ENCODE measurements around the gene SUGP2.
"Not testable (repeated sequence)": the region's sequence is repeated elsewhere in the genome, so short reads cannot be mapped to it uniquely, and the experiment has no call there.

SUGP2 gene

DNA sequence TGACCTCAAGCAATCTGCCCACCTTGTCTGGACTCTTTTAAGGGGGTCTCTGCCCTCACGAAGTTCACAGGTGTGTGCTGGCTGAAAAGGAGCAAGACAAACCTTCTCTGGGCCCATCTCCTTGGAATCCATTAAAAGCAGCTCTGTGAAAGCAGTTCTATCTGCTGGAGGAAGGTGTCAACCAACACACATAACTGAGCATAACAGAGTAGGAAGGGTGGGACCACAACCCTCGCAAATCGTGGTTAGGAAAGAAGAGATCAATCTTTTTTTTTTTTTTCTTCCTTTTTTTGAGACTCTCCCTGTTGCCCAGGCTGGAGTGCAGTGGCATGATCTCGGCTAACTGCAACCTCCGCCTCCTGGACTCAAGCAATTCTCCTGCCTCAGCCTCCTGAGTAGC is 1.4 kb downstream of the SUGP2 start:
- DNase-seq (ENCODE audit: low spot score): no peak

DNA sequence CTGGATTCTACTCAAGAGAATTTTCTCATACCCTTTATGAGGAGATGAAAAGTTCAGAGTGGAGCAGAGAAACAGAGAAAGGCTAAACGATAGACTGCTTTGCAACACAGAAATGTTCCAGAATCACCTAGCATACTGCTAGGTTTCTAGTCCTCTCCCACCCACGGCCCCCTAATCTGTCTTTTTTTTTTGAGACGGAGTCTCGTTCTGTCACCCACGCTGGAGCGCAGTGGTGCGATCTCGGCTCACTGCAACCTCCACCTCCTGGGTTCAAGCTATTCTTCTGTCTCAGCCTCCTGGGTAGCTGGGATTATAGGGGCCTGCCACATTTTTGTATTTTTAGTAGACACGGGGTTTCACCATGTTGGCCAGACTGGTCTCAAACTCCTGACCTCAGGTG is 4.8 kb downstream of the SUGP2 start:
- no peak for DNase-seq (ENCODE audit: low spot score)

DNA sequence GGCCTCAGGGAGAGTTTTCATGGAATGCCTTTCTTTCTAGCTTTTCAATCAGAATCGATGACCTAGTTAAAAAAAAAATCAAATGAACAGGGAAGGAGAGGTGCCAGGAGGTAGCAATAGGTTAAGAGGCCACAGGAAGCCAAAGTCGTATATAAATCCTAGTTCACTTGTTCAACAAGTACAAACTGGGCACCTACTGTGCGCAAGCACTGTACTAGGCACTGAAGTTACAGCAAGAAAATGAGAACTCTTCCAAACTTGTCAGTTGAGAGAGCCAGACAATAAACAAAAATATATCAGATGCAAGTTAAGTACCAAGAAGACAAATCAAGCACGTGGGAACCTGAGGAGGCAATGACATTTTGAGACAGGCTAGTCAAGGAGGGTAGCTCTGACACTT is 6.1 kb downstream of the SUGP2 start:
- no peak for DNase-seq (ENCODE audit: low spot score)

GRCh38 chr19:19026299-19026971 is 6.9 kb downstream of the SUGP2 start:
- peak; percentile 57 for DNase-seq (ENCODE audit: low spot score)

GRCh38 chr19:19025861-19026260 is 7.5 kb downstream of the SUGP2 start:
- DNase-seq (ENCODE audit: low spot score): peak; percentile 24

DNA sequence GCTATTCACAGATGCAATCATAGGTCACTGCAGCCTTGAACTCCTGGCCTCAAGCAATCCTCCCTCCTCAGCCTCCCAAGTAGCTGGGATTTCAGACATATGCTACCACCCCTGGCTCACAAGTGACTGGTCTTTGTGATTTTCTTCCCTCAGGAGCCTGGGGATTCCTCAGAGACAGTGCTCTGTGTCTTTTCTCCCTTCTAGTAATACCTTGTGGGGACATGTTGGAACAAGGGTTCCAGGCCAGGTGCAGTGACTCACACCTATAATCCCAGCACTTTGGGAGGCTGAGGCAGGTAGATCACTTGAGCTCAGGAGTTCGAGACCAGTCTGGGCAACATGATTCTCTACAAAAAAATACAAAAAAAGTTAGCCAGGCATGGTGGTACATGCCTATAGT is 9.9 kb downstream of the SUGP2 start:
- not testable (repeated sequence) for DNase-seq (ENCODE audit: low spot score)

GRCh38 chr19:19022380-19022961 is 10.8 kb downstream of the SUGP2 start:
- DNase-seq (ENCODE audit: low spot score): no peak

DNA sequence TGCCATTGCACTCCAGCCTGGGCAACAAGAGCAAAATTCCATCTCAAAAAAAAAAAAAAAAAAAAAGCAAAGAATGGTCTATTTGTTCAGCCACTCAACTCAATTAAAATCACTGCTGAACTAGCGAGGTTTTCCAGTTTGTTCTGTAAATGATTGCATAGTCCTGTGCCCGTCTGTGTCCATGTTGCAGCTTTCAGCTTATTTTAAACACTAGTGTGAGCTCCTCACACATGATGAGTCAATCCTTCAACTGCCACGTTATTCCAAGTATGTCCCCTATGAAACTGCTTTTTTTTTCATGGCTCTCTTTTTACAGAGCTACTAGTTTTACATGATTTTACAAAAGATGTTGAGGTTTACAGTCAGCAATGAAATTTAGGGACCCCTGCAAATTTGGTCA is 12.2 kb downstream of the SUGP2 start:
- DNase-seq (ENCODE audit: low spot score): peak; percentile 80

- DNase-seq (ENCODE audit: low spot score): no peak
Measured at GRCh38 chr19:19010551-19010950, 22.8 kb downstream of the SUGP2 start.

GRCh38 chr19:19009951-19010350 is 23.4 kb downstream of the SUGP2 start:
- DNase-seq (ENCODE audit: low spot score): no peak

DNA sequence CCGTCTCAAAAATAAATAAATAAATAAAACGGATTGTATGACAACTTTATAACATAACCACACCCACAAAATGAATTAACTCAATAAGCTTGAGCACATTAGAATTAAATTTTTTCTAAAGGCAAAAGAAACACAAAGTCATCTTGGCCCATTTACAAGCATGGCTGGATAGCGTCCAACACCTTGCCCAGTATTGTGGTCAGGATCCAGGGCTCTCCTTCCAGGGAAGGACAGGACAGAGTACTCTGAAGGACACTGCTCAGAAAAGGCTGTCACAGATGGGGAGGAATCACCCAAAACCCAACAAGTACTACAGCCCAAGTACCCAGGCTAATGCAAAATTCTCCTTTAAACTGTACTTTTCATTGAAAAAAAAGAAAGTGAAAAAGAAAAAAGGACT is 27.1 kb downstream of the SUGP2 start:
- no peak for DNase-seq (ENCODE audit: low spot score)

GRCh38 chr19:19004144-19004543 is 29.2 kb downstream of the SUGP2 start:
- DNase-seq (ENCODE audit: low spot score): no peak

DNA sequence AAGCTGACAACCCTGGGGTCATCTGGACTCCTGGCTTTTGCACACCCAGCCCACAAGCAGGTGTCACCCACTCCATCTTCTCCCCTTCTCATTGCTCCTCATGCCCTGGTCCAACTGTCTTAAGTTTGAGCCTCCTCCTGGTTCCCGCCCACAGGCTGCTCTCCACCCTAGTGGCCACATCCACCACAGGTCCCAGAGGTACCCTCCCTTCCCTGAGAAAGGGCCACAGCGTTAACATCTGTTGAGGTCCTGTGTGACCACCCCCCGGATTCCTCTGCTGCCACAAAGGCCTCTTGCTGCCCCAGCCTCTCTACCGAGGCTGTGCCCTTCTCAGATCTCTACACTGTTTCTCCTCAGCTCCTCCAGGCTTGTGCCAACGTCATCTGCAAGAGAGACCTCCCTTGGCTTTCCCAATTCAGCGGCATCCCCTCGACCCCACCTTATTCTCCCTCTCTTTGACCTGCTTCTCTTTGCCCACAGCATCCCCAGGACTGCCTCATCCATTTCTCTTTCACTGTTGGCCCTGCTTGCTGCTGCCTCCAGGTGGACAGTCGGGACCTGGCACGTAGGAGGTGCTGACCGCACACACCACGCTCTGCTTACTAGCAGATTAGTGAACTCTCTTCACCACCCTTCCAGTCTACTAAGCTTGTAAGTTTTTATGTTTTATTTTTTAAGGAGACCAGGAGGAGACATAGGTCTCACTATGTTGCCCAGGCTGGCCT is 33.3 kb downstream of the SUGP2 start:
- DNase-seq (ENCODE audit: low spot score): peak; percentile 11

DNA sequence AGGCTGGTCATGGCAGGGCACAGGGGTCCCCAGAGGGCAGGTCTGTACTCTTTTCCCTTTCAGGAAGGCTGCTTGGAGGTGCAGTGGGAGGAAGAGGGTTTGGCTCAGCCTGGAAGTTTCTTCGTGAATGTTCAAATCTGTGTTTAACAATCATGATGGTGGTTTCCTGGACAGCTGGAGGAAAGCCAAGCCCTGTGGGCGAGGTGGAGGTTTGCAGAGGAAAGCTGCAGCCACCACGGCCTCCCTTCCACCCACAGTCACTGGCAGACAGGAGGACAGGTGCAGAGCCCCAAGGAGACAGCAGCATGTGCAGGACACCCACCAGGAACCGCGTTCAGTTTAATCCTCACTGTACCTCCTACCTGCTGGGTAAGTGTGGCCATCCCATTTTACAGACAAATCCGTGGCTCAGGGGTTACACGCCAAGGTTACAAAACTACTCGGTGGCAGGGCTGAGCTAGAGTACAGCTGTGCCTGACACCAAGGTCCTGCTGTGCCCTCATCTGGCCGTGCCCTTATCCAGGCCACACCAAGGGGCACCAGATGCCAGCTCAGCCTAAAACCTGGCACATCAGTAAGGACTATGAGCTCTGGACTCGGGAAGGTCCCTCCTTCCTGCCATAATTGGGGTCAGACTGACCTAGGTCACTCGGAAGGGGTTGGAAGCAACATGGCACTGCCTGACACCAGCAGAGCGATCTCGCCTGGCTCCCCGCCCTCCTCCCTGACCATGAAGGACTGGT is 34.1 kb downstream of the SUGP2 start:
- DNase-seq (ENCODE audit: low spot score): peak; percentile 19

GRCh38 chr19:18998276-18998675 is 35.0 kb downstream of the SUGP2 start:
- no peak for DNase-seq (ENCODE audit: low spot score)

DNA sequence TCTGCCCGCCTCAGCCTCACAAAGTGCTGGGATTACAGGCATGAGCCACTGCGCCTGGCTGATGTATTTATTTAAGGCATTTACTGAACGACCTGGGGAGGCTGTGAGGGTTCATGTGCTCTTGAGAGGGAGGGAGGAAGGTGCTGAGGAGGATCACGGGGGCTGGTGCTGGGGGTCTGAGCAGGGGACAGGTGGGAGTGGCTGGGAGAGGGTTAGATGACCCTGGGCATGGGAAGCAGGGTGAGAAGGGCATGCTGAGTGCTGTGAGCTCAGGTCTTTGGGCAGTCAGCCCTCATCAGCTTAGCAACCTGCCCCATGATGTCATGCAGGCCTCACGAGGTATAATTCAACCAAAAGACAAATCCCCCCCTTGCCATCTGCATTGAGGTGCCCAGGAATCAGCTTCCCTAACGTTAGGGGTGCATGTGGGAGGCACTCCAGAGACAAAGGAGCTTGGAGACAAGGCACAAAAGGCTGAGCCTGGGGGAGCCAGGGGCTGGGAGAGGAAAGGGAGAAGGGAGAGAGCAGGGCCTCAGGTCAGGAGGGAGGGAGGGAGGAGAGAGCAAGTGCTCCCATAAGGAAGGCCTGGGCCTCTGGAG is 36.4 kb downstream of the SUGP2 start:
- no peak for DNase-seq (ENCODE audit: low spot score)

DNA sequence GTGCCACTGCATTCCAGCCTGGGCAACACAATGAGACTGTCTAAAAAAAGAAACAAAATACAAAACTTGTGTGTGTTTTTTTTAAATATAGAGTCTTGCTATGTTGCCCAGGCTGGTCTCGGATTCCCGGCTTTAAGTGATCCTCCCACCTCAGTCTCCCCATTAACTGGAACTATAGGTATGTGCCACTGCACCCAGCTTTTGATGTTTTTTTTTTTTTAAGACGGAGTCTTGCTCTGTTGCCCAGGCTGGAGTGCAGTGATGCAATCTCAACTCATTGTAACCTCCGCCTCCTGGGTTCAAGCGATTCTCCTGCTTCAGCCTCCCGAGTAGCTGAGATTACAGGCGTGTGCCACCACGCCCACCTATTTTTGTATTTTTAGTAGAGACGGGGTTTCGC is 37.0 kb downstream of the SUGP2 start:
- DNase-seq (ENCODE audit: low spot score): no peak

- peak; percentile 88 for DNase-seq (ENCODE audit: low spot score)
Measured at GRCh38 chr19:18995804-18996241, 37.5 kb downstream of the SUGP2 start.

- no peak for DNase-seq (ENCODE audit: low spot score)
Measured at GRCh38 chr19:18993115-18993514, 40.2 kb downstream of the SUGP2 start.

GRCh38 chr19:18992696-18993095 is 40.6 kb downstream of the SUGP2 start:
- no peak for DNase-seq (ENCODE audit: low spot score)

DNA sequence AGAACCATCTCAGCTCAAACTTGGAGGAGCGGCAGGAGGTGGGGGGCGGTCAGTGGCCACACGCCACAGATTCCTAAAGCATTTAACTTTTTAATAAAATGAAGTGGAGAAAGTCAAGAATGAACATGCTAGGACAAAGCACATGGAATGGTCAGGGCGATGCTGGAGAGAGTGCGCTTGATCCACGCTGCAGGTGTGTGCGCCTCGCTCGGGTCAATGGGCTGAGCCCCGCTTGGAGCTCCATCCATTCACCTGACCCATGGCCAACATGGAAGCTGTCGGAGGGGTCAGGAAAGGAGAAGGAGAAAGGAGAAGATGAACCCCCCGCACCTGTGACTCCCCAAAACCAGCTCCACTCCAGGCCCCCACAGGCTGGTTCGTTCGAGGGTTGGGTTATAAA is 41.8 kb downstream of the SUGP2 start:
- DNase-seq (ENCODE audit: low spot score): no peak

GRCh38 chr19:18991006-18991405 is 42.3 kb downstream of the SUGP2 start:
- no peak for DNase-seq (ENCODE audit: low spot score)

Data from kidney tubule cell (primary cell).